Measurements from ENCODE around the gene ASS1.

GRCh38 chr9:130426883-130427282 lies 17.9 kb upstream of the ASS1 start:
- TF ChIP-seq EZH2 (IDR thresholded peaks at IDR 0.05) (no peak), POLR2AphosphoS5 (IDR thresholded peaks at IDR 0.05; ENCODE audit: borderline replicate concordance, low read depth, low read length) (no peak)
